Astrocyte of the cerebellum (primary cell): ENCODE measurements around the gene SRRD.

Source experiments
- DNase-seq: peaks from one replicate; pipeline ENCODE4 v3.0.0-alpha.2; 2011; ENCODE audit warnings: low read depth
- H3K4me3 ChIP-seq: 2 replicates; pipeline ENCODE4 v1.5.1; 2011; ENCODE audit warnings: mild to moderate bottlenecking, low read depth, low read length, moderate library complexity
- in situ Hi-C: cut with HindIII; loops from 2 replicates; pipeline ENCODE4 v1.10.0; 2017; ENCODE audit warnings: low sequenced_read_pairs
- TF ChIP-seq, protein P1 (sequence below): IDR thresholded peaks from 2 replicates; pipeline ENCODE4 v1.5.1; 2012; ENCODE audit warnings: low read length, low read depth, moderate library complexity, mild to moderate bottlenecking; ENCODE audit errors: missing control alignments

Gene SRRD

DNA sequence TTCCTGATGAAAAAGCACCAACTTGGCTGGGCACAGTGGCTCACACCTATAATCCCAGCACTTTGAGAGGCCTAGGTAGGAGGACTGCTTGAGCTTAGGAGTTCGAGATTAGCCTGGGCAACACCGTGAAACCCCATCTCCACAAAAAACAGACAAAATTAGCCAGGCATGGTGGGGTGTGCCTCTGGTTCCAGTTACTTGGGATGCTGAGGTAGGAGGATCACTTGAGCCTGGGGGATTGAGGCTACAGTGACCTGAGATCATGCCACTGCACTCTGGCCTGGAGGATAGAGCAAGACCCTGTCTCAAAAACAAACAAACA lies 3.1 kb upstream of the SRRD start:
- in situ Hi-C loops, result no loop called here
- H3K4me3 ChIP-seq, result no peak overlapping the region
- TF ChIP-seq, protein P1, sequence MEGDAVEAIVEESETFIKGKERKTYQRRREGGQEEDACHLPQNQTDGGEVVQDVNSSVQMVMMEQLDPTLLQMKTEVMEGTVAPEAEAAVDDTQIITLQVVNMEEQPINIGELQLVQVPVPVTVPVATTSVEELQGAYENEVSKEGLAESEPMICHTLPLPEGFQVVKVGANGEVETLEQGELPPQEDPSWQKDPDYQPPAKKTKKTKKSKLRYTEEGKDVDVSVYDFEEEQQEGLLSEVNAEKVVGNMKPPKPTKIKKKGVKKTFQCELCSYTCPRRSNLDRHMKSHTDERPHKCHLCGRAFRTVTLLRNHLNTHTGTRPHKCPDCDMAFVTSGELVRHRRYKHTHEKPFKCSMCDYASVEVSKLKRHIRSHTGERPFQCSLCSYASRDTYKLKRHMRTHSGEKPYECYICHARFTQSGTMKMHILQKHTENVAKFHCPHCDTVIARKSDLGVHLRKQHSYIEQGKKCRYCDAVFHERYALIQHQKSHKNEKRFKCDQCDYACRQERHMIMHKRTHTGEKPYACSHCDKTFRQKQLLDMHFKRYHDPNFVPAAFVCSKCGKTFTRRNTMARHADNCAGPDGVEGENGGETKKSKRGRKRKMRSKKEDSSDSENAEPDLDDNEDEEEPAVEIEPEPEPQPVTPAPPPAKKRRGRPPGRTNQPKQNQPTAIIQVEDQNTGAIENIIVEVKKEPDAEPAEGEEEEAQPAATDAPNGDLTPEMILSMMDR, result no peak
- DNase-seq, result no peak

DNA sequence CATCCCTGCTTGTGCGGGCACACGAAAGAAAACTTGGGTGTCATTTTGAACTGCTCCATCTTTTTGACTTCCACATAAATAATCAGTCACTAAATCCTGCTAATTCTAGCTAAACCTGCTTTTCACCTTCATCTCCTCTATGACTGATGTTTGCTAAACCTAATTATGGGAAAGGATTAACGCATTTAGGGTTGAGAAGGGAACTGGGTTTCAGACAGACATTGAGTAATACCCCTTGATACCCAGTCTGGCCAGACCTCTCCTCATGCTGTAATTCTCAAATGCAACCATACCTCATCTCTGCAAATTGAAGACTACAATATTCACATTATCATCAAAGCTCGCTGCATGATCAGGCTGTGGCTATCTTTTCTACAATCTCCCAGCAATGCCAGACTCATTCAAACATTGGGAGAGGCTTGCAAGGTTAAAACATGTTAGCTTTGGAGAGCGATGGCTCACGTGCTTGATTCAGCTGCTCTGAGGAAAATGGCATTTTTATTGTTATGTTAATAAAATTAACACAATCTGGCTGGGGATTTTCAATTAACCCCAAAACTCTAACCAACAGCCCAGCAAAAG lies 2.5 kb upstream of the SRRD start:
- H3K4me3 ChIP-seq, result no peak overlapping the region
- DNase-seq, result no peak
- in situ Hi-C loops, result no loop called here
- TF ChIP-seq, protein P1, result no peak

DNA sequence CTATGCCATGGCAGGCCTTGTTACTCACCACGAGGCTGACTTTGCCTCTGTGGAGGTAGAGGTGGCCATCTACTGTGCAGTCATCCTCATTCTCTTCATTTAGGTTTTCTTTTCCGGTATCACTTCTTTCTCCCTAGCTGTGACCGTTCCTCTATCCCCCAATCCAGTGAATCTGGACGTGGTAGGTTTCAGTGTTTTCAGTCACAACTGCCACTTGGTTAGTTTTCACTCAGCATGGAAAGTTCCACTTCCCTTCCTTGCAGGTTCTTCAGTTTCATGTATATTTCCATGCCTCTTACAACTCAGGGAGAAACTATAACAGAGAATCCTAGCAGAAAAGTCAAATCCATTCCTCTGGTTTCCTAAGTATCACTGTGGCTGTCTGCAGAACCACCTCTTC lies 2.0 kb upstream of the SRRD start:
- no peak for DNase-seq
- no peak overlapping the region for H3K4me3 ChIP-seq
- in situ Hi-C loops, result no loop called here
- TF ChIP-seq, protein P1, result no peak

DNA sequence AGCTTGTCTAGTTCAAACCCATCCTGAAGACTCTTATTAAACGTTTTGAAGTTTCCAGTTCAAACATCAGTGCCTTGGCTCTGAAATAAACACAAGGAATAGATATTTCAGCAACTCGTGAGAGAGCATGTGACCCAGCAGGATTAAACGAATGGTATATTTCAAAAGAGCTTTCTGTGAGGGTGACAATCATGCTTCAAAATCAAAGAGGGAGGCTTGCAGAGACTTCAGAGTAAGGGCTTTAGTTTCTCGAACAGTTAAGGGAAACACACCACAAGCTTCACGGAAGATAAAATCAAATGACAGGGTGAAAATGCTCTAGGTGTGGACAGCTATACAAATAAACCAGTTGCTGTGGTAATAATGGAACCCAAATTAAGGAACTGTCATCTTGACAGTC lies 1.5 kb upstream of the SRRD start:
- H3K4me3 ChIP-seq, result no peak overlapping the region
- TF ChIP-seq, protein P1, result no peak
- in situ Hi-C loops, result no loop called here
- DNase-seq, result no peak

DNA sequence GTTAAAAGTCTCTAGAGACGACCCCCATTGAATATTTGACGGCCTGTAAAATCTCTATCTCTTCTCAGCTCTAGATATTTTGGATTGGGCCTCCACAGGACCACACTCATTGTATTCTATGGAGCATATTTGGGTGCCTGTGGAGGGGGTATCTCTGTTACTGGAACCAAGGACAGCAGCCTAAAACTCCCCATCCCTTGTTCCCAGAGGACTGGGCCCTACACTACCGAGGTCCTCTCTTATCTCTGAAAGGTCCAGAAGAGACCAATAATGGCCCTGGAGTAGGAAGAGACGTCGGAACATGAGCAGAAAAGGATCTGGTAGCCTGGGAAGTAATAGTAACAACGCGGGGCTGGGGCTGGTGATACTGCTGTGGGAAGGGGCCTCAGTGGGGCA lies 636 bp upstream of the SRRD start:
- TF ChIP-seq, protein P1, result no peak
- peak overlapping the region; percentile 92 for H3K4me3 ChIP-seq
- no peak for DNase-seq
- in situ Hi-C loops, result no loop called here

DNA sequence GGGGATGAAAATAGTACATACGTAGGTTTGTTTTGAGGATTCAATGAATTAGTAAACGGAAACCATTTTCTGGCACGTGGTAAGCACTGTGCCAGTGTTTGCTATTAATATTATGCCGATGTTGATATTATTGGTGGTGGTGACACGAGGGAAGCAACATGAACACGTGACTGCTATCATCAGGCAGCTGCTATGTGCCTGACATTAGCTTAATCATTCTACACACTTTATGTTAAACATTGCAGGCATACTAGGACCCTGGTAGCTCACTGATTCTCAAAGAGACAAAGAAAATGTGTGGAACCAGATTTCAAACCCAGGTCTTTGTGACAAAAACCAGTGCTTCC lies 656 bp downstream of the SRRD start:
- peak overlapping the region; percentile 92 for H3K4me3 ChIP-seq
- DNase-seq, result no peak
- in situ Hi-C loops, result no loop called here
- TF ChIP-seq, protein P1, result no peak

DNA sequence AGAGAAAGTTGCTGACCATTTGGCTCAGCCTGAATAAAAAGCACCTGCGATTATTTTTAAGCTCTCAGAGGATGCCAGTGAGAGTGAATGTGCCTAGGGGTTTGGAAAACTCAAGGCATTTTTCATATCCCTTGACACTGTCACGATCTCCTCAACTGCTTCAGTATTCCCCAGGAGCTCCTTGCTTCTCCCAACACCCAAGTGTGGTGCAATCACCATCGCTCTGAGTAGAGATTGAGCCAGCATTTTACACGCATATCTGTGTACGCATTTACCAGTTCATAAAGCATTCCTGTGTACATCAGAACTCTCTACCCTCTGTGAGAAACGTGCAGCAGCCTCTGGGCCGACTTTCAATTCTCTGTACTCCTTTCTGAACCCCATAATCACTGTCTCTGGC lies 1.3 kb downstream of the SRRD start:
- TF ChIP-seq, protein P1, result no peak
- peak overlapping the region; percentile 92 for H3K4me3 ChIP-seq
- DNase-seq, result no peak
- in situ Hi-C loops, result no loop called here
